CD4-positive, alpha-beta T cell treated with Interleukin-17A for 4 hours (primary cell): ENCODE results near the gene PUM1.

ENCODE experiments used
- DNase-seq: peaks from one replicate; pipeline ENCODE4 v3.0.0-alpha.2; 2020; ENCODE audit warnings: mixed read lengths

The PUM1 gene

GRCh38 chr1:30888975-30889374 lies 176.5 kb downstream of the PUM1 start:
- DNase-seq = no peak

- no peak for DNase-seq
Measured at GRCh38 chr1:30888391-30888790, 177.1 kb downstream of the PUM1 start.

GRCh38 chr1:30887485-30888315 lies 177.8 kb downstream of the PUM1 start:
- no peak for DNase-seq

- no peak for DNase-seq
Measured at GRCh38 chr1:30886710-30887428, 178.6 kb downstream of the PUM1 start.

GRCh38 chr1:30885570-30886522 lies 179.7 kb downstream of the PUM1 start:
- no peak for DNase-seq

GRCh38 chr1:30884723-30885122 lies 180.8 kb downstream of the PUM1 start:
- no peak for DNase-seq

GRCh38 chr1:30883389-30884172 lies 181.9 kb downstream of the PUM1 start:
- DNase-seq = no peak

GRCh38 chr1:30882678-30883388 lies 182.7 kb downstream of the PUM1 start:
- DNase-seq = no peak
